ENCODE measurements around the gene METTL25B. TPM values are rescaled to one million over a fixed set of nuclear protein-coding genes. Genes with fewer than 3 reads are reported as not detected.

METTL25B gene
- total and polyA plus RNA-seq, 10 of the 15 experiments (the other 5 are each of a cell fraction or from before 2014, with no cell fraction given) = 5.9 to 25.2 (median 13.5) TPM

- TF ChIP-seq CTCF (IDR thresholded peaks at IDR 0.05 in 2 of 3, conservative IDR thresholded peaks at IDR 0.05 in 1 of 3; ENCODE audit: control insufficient read depth in 2 of 3, extremely low read depth in 1 of 3, insufficient read depth in 1 of 3, low read depth in 3 of 3, low read length in 3 of 3) (no peak; a peak in 1 of 6 replicates), USF2 (IDR thresholded peaks at IDR 0.05; ENCODE audit: borderline replicate concordance, low read depth, low read length) (no peak), MEF2A (IDR thresholded peaks at IDR 0.05; ENCODE audit: insufficient read depth, low read depth, low read length) (0 out of 2 replicates have a peak, but pooled peaks have one; percentile 15), NR2C2 (IDR thresholded peaks at IDR 0.05; ENCODE audit: borderline replicate concordance, control insufficient read depth, insufficient read length, low read depth) (no peak), WRNIP1 (IDR thresholded peaks at IDR 0.05; ENCODE audit: borderline replicate concordance, low read depth, low read length) (no peak), BMI1 (IDR thresholded peaks at IDR 0.05; ENCODE audit: borderline replicate concordance) (no peak), ZSCAN29 (IDR thresholded peaks at IDR 0.05) (no peak), ATF3 (IDR thresholded peaks at IDR 0.05; ENCODE audit: borderline replicate concordance, extremely low read depth, low read depth, low read length) (0 out of 2 replicates have a peak, but pooled peaks have one; percentile 9), JUNB (IDR thresholded peaks at IDR 0.05) (no peak), ZNF384 (IDR thresholded peaks at IDR 0.05; ENCODE audit: borderline replicate concordance, low read depth, low read length) (0 out of 2 replicates have a peak, but pooled peaks have one; percentile 3), ZNF592 (IDR thresholded peaks at IDR 0.05) (no peak), ATF2 (IDR thresholded peaks at IDR 0.05; ENCODE audit: low read length) (no peak), NKRF (conservative IDR thresholded peaks at IDR 0.05) (peak; percentile 36; the same call in 1 of the 2 replicates), STAT3 (IDR thresholded peaks at IDR 0.05; ENCODE audit: low read depth, low read length) (no peak), ZNF207 (IDR thresholded peaks at IDR 0.05; ENCODE audit: borderline replicate concordance) (peak; percentile 96; the same call in 1 of the 2 replicates), STAT1 (conservative IDR thresholded peaks at IDR 0.05) (peak; percentile 92; the same call in 1 of the 2 replicates)
These were observed 562 bp downstream of the METTL25B start, which contains the start of gene ISG20L2 (continued) for GRCh38 chr1:156728599-156729462.

All from GM12878 (cell line).